ENCODE results near the gene USP15.

DNA sequence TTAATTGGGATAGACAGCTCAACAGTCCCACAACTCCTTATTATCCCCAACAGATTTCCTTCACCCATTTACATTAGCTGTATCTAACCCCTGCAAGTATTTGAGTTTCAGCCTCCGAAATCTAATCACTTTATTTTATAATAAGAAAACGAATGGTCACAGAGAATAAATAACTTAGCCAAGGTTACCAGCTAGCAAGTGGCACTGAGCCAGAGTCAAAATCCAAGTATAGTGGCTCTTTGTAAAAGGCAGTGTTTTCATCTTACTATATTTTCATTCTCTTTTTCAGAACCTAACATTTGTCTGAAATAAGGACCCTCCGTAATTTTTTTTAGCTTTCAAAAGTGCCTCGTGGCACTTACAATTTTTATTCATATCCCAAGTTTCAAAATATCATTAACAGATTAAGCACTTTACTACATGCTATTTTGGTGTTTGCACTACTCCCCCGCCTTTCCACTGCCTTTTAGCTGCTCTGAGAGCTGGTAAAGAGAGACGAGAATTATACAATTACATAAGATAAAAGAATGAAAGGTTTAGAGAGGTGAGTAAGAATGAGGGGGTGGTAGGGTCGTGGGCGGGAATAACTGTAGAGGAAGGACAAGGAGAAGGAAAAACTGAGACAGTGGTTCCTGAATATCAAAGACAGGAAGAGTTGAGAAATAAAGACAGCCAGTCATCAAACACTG lies 3.7 kb upstream of the USP15 start:
- TF ChIP-seq, protein P1, sequence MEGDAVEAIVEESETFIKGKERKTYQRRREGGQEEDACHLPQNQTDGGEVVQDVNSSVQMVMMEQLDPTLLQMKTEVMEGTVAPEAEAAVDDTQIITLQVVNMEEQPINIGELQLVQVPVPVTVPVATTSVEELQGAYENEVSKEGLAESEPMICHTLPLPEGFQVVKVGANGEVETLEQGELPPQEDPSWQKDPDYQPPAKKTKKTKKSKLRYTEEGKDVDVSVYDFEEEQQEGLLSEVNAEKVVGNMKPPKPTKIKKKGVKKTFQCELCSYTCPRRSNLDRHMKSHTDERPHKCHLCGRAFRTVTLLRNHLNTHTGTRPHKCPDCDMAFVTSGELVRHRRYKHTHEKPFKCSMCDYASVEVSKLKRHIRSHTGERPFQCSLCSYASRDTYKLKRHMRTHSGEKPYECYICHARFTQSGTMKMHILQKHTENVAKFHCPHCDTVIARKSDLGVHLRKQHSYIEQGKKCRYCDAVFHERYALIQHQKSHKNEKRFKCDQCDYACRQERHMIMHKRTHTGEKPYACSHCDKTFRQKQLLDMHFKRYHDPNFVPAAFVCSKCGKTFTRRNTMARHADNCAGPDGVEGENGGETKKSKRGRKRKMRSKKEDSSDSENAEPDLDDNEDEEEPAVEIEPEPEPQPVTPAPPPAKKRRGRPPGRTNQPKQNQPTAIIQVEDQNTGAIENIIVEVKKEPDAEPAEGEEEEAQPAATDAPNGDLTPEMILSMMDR (IDR thresholded peaks at IDR 0.05; ENCODE audit: low read depth, low read length, poor library complexity, severe bottlenecking): no peak
- no peak for TF ChIP-seq EZH2phosphoT487 (IDR thresholded peaks at IDR 0.05; ENCODE audit: borderline replicate concordance, low read length)
